Common myeloid progenitor, CD34-positive (primary cell): ENCODE data around the gene STN1.
"Not testable (repeated sequence)": the region's sequence is repeated elsewhere in the genome, so short reads cannot be mapped to it uniquely, and the experiment has no call there.

Source experiments
- CTCF ChIA-PET: fragments of 350-600 bp; sonication (Branson Sonifier 250); formaldehyde crosslinking; loops from one replicate; lab custom pipeline; 2021; ENCODE audit warnings: antibody characterized with exemption; lab: Charles Lee
- POLR2A ChIA-PET: fragments of 350-600 bp; sonication (Branson Sonifier 250); formaldehyde crosslinking; loops from one replicate; lab custom pipeline; 2021; ENCODE audit warnings: antibody characterized with exemption; lab: Charles Lee
- DNase-seq, 3 donors: peaks; one replicate each; pipeline versions ENCODE4 v3.0.0 to v3.0.0-alpha.2; 2013
- H3K27ac ChIP-seq, 2 experiments: 1 replicate in 1 of 2; 2 replicates in 1 of 2; pipeline ENCODE4 v1.7.0; 2013; ENCODE audit warnings: inconsistent platforms in 2 of 2, low read length in 2 of 2, mild to moderate bottlenecking in 2 of 2, low read depth in 1 of 2, moderate library complexity in 1 of 2; ENCODE audit not compliant: severe bottlenecking in 2 of 2, insufficient read depth in 1 of 2, poor library complexity in 1 of 2
- H3K27me3 ChIP-seq, 5 experiments: replicated peaks in 2 of 5; 1 replicate in 3 of 5; 2 replicates in 2 of 5; pipeline versions ENCODE4 v1.6.1 to v1.7.0; 2013; ENCODE audit warnings: low read length in 4 of 5, mild to moderate bottlenecking in 2 of 5, moderate library complexity in 2 of 5, inconsistent platforms in 1 of 5; ENCODE audit not compliant: insufficient read depth in 5 of 5, control insufficient read depth in 4 of 5
- H3K36me3 ChIP-seq, 4 experiments: 1 replicate in 2 of 4; 2 replicates in 2 of 4; pipeline versions ENCODE4 v1.6.1 to v1.7.0; 2013; ENCODE audit warnings: low read length in 3 of 4, control low read depth in 1 of 4, mild to moderate bottlenecking in 1 of 4; ENCODE audit not compliant: control insufficient read depth in 4 of 4, insufficient read depth in 4 of 4
- H3K4me1 ChIP-seq, 4 experiments: 1 replicate in 3 of 4; 2 replicates in 1 of 4; pipeline versions ENCODE4 v1.6.1 to v1.7.1; 2013; ENCODE audit warnings: low read length in 3 of 4, mild to moderate bottlenecking in 3 of 4, control low read depth in 1 of 4, inconsistent platforms in 1 of 4, moderate library complexity in 1 of 4; ENCODE audit not compliant: control insufficient read depth in 4 of 4, insufficient read depth in 4 of 4; ENCODE audit errors: control extremely low read depth in 1 of 4
- H3K4me3 ChIP-seq, 7 experiments: 1 replicate in 4 of 7; 2 replicates in 3 of 7; pipeline versions ENCODE4 v1.5.1 to v1.7.0; 2013; ENCODE audit warnings: mild to moderate bottlenecking in 7 of 7, low read length in 6 of 7, moderate library complexity in 6 of 7, inconsistent platforms in 2 of 7, low read depth in 2 of 7, control low read depth in 1 of 7; ENCODE audit not compliant: insufficient read depth in 4 of 7, control insufficient read depth in 1 of 7; ENCODE audit errors: extremely low read depth in 1 of 7
- H3K9me3 ChIP-seq, 5 experiments: 1 replicate in 4 of 5; 2 replicates in 1 of 5; pipeline versions ENCODE4 v1.6.1 to v1.7.1; 2013; ENCODE audit warnings: low read length in 4 of 5, mild to moderate bottlenecking in 2 of 5, inconsistent platforms in 1 of 5, low read depth in 1 of 5, moderate library complexity in 1 of 5; ENCODE audit not compliant: control insufficient read depth in 4 of 5, insufficient read depth in 2 of 5; ENCODE audit errors: control extremely low read depth in 1 of 5
- WGBS: methylation state at CpG from one replicate; pipeline ENCODE4 v1.1.5; 2013; ENCODE audit not compliant: insufficient coverage; 5-methylcytosine and 5-hydroxymethylcytosine counted together

Gene STN1

DNA sequence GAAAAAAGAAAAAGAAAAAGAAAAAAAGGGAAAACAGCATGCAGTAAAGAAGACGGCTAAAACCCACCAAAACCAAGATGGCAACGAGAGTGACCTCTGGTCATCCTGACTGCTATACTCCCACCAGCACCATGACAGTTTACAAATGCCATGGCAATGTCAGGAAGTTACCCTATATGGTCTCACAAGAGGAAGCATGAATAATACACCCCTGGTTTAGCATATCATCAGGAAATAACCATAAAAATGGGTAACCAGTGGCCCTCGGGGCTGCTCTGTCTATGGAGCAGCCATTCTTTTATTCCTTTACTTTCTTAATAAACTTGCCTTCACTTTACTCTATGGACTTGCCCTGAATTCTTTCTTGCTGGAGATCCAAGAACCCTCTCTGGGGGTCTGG is 72.6 kb downstream of the STN1 start:
- POLR2A ChIA-PET, H3K9me3 ChIP-seq, H3K27ac ChIP-seq, H3K27me3 ChIP-seq, H3K36me3 ChIP-seq, H3K4me3 ChIP-seq: not testable (repeated sequence)
- WGBS, result 10% methylated on average over 1 of the region's 3 CpGs
- peaks cover 4 to 52% (median 20%) of the 10 kb centered on the region in 4 experiments for H3K4me1 ChIP-seq
- peak in 2 of 3 donors; percentile 35 to 53 for DNase-seq
- CTCF ChIA-PET, result interaction anchor here (1.9 kb wide), 1 partner anchor 13 kb away, joined by 10 read pairs; no protein-coding TSS in a partner anchor

DNA sequence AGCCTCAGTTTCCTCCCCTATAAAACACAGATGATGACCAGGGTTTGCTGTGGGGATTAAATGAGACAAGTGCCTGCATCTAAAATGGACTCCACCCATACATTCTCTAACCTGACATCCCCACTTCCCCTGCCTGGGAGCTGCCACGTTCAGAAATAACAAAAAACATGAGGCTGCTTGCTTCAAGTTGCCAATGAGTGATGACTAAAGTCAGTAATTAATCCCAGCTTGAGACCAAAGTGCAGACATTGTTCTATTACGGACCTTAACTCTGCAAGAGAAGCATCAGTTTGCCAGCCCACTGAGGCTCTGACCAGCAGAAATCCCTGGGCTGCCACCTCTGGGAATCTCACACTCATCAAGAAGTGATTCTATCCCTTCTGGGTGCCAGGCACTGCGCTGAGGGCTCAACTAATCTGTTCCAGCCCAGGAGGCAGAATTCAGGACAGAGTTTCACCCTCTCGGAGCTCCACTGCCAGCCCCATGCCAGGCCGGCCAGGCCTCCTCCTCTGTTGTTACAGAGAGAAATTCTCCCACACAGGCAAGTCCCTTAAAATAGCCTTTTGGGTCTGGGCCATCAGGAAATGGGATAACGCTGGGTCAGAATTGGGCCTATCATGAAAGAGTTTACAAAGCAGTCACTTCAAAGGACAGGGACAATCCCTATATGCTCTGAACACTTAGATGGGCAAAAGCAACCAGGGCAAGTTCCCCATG is 74.0 kb downstream of the STN1 start:
- WGBS, result 84% methylated on average over 6 of the region's 6 CpGs
- no peak for DNase-seq
- CTCF ChIA-PET, result interaction anchor here (1.5 kb wide), 2 partner anchors 8 to 21 kb away, joined by 4 to 5 read pairs; no protein-coding TSS in a partner anchor
- no peaks in the 10 kb centered on the region for H3K27me3 ChIP-seq
- no peak overlapping the region for H3K27ac ChIP-seq
- H3K4me1 ChIP-seq, result peaks cover 4 to 42% (median 18%) of the 10 kb centered on the region in 4 experiments
- H3K9me3 ChIP-seq, result no peaks in the 10 kb centered on the region
- POLR2A ChIA-PET, result no interaction called here
- no peaks in the 10 kb centered on the region for H3K36me3 ChIP-seq
- H3K4me3 ChIP-seq, result no peak overlapping the region

DNA sequence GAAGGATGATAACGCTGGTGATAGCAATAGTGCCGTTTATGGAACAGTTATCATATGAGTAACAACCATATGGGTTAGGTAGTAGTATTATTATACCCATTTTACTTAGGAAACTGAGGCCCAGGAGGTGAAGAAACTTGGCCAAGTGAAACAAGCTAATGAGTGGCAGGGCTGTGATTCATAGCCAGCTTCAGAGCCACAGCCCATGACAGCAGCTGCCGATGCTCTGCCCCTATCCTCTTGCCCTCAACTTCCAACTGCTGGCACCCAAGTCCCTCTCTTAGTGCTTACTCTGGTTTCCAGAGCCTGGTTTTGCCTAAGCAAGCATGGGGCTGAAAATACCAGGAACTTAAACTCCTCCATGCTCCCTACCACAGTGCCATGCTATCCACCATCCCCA is 74.9 kb downstream of the STN1 start:
- CTCF ChIA-PET, result interaction anchor here (1.4 to 1.5 kb wide), 3 partner anchors 9 to 20 kb away, joined by 3 to 5 read pairs (median 4); no protein-coding TSS in a partner anchor
- POLR2A ChIA-PET, result interaction anchor here (0.5 kb wide), 1 partner anchor 11 kb away, joined by 4 read pairs; no protein-coding TSS in a partner anchor
- H3K27ac ChIP-seq, result no peak overlapping the region
- no peaks in the 10 kb centered on the region for H3K27me3 ChIP-seq
- no peaks in the 10 kb centered on the region for H3K9me3 ChIP-seq
- H3K4me1 ChIP-seq, result peaks cover 4 to 38% (median 18%) of the 10 kb centered on the region in 4 experiments
- H3K4me3 ChIP-seq, result no peak overlapping the region
- no peaks in the 10 kb centered on the region for H3K36me3 ChIP-seq
- no peak for DNase-seq
- 95% methylated on average over 2 of the region's 3 CpGs for WGBS

DNA sequence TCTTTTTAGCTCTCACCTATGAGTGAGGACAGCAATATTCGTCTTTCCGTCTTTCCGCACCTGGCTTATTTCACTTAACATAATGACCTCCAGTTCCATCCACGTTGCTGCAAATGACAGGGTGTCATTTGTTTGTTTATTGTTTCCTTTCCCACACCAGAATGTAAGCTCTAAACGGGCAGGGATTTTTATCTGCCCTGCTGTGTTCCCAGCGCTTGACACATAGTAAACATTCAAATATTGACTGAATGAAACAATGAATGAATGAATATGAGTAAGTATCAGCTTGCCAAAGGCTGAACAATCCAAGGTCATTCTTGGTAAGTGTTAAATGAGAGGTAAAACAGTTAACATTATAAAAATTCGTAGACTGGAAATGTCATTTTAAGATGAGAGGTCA is 75.4 kb downstream of the STN1 start:
- ChIA-PET POLR2A (interaction anchor here (0.5 kb wide), 1 partner anchor 10 kb away, joined by 4 read pairs; no protein-coding TSS in a partner anchor), CTCF (interaction anchor here (1.4 to 1.5 kb wide), 3 partner anchors 10 to 20 kb away, joined by 3 to 5 read pairs (median 4); no protein-coding TSS in a partner anchor)
- Histone ChIP-seq H3K27ac (no peak overlapping the region), H3K9me3 (no peaks in the 10 kb centered on the region), H3K4me1 (peaks cover 4 to 36% (median 18%) of the 10 kb centered on the region in 4 experiments), H3K36me3 (no peaks in the 10 kb centered on the region), H3K27me3 (no peaks in the 10 kb centered on the region), H3K4me3 (no peak overlapping the region)
- 100% methylated on average over 1 of the region's 7 CpGs for WGBS
- DNase-seq, result no peak

DNA sequence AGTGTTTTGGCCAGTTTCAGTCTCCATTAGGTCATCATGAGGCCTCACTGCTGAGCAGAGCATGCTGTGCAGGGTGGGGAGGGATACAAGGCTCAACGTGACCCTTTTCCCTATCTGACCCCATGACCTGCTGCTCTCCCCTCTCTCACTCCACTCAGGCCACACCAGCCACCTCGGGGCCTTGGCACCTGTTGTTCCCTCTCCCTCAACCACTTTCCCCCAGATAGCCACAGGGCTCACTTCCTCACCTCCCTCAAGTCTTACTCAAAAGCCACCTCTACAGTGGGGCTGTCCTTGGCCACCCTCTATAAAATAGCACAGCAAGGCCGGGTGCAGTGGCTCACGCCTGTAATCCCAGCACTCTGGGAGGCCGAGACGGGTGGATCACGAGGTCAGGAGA is 76.5 kb downstream of the STN1 start:
- H3K27ac ChIP-seq, result no peak overlapping the region
- CTCF ChIA-PET, result no interaction called here
- H3K27me3 ChIP-seq, result no peaks in the 10 kb centered on the region
- no peak overlapping the region for H3K4me3 ChIP-seq
- no peak for DNase-seq
- no peaks in the 10 kb centered on the region for H3K36me3 ChIP-seq
- WGBS, result 79% methylated on average over 2 of the region's 7 CpGs
- POLR2A ChIA-PET, result no interaction called here
- no peaks in the 10 kb centered on the region for H3K9me3 ChIP-seq
- peaks cover 4 to 32% (median 14%) of the 10 kb centered on the region in 4 experiments for H3K4me1 ChIP-seq

DNA sequence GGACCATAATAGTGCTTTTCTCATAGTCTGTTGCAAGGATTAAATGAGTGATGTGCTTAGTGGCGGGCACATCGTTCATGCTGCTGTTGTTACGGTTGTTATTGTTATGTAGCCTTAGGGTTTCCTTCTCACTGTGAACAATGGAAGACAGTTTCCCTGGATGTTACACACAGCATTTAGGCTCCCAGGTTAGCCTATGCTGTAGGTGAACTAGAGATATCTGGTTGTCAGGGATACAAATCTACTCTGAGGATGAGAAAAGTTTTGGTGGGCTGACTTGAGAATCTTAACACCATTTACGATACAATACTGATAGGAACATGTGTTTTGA is 77.3 kb downstream of the STN1 start:
- no peak overlapping the region for H3K27ac ChIP-seq
- CTCF ChIA-PET, result interaction anchor here (1.1 to 2.0 kb wide), 3 partner anchors 8 to 85 kb away, joined by 4 to 6 read pairs (median 4); no protein-coding TSS in a partner anchor
- no peaks in the 10 kb centered on the region for H3K27me3 ChIP-seq
- DNase-seq, result no peak
- no peaks in the 10 kb centered on the region for H3K9me3 ChIP-seq
- H3K4me3 ChIP-seq, result no peak overlapping the region
- POLR2A ChIA-PET, result no interaction called here
- 100% methylated on average over 1 of the region's 4 CpGs for WGBS
- H3K4me1 ChIP-seq, result peaks cover 2 to 32% (median 6%) of the 10 kb centered on the region in 4 experiments
- no peaks in the 10 kb centered on the region for H3K36me3 ChIP-seq
